Measurements from ENCODE around the gene MICAL2.

GRCh38 chr11:12086271-12087074, 23.9 kb upstream of the MICAL2 start:
- TF ChIP-seq TAF1 (IDR thresholded peaks at IDR 0.05; ENCODE audit: low read depth, low read length) (no peak), POLR2A (IDR thresholded peaks at IDR 0.05; ENCODE audit: low read depth, low read length) (no peak)
